Stimulated activated CD8-positive, alpha-beta memory T cell treated with anti-CD3 and anti-CD28 coated beads, Interleukin-7, amount 100 ng/mL, for 48 hours (primary cell): ENCODE measurements around the gene ADARB2.
"Not testable (repeated sequence)": the region's sequence is repeated elsewhere in the genome, so short reads cannot be mapped to it uniquely, and the experiment has no call there.

Source experiments
- DNase-seq, 2 donors: peaks; one replicate each; pipeline ENCODE4 v3.0.0-alpha.2; 2020; ENCODE audit warnings: low read depth in 1 of 2; ENCODE audit errors: extremely low read depth in 1 of 2

ADARB2 gene

DNA sequence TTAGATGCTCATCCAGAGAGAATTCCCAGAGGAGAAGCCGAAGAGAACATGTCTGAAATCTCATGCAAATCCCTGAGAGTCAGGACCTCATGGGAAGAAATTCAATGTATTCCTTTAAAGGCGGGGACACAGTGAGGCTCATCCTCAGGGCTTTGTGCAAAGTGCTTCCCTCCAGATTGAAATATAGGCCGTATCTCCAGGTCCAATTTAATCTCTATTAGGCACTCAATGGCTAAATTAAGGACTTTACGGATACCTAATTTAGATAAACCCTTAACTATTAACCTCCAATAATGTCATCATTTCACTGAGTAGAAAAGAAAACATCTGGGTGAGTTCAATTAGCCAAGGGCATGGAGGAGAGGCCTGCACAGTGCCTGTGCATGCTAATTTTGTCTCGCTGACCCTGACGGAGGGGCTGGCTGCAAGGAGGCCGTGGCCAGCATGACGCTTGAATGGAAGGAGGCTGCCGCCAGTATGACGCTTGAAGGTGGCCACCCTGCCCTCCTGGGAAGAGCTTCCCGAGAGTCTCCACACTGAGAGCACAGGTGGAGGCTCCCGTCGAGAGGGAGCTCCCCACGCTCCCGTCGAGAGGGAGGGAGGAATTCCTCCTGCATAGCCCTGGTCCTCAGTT, 287.6 kb downstream of the ADARB2 start:
- DNase-seq: no peak

DNA sequence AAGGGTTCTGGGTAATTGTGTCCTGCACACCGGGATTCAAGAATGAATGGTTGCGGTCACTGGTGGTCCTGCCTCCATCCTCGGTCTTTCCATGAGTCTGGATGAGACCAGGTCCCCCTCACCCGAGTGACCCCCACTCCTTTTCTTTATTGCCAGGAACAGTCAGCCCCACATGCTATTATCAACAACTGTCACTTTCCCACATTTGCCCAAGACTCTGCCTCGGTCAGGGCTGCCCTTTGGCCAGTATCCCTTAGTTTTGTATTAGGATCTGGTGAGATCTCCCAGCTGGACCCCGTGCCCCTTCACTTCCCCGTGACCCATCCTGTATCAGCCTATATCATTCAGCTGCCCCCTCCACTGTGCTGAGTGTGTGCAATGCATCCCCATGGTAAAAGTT, 288.3 kb downstream of the ADARB2 start:
- no peak for DNase-seq

DNA sequence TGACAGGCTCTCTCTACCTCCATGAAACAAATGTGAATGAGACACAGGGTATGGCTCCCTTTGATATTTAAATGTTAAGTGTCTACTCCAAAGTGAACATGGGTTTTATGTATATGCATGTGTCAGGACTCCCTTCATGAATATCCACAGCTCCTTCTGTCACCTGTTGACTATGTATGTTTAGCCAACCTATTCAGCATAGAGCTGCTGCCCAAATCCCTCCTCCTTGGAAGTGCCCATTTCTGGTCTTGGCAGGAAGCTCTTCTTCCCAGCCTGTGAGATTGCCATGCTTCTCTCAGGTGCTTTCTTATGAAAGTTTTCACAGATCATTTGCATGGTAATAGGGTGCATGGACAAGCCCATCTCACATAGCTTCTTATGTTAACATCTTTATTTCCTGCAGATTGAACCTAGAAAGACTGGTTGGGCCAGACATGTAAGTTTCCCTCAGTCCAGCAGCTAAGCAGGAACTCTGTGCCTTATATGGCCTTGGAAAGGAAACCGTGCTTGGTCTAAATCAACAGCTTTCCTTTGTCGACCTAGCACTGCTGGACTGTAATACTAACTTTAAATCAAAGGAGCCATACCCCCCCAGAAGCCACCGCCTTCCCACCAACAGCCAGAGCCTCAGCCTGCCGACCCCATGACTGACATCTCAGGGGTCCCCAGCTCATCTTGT, 288.9 kb downstream of the ADARB2 start:
- DNase-seq: no peak

DNA sequence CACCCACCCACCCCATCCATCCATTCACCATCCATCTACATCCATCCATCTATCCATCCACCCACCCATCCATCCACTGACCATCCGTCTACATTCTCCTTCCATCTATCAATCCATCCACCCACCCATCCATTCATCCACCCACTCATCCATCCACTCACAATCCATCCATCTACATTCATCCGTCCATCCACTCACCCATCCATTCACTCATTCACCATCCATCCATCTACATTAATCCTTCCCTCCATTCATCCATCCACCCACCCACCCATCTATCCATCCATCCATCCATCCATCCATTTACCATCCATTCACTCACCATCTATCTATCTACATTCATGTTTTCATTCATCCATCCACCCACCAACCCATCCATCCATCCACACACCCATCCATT, 292.5 kb downstream of the ADARB2 start:
- DNase-seq: no peak

DNA sequence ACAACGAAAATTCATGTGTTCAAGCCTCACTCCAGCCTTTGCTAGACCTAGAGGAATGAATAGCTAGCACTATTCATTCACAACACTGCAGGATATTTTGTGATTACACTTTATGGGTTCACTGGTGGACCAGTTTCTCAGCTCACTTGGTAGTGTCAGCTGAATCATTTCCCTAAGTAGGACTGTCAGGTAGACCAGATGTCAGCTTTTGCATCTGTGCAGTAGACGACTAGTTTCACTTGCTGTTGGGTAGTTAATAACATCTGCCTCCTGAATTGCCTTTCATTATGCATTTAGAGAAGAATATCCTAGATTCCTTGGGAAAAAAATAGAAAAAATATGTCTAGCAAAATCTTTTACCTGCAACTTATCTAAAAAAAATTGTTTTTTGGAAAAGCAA, 296.4 kb downstream of the ADARB2 start:
- DNase-seq: no peak

DNA sequence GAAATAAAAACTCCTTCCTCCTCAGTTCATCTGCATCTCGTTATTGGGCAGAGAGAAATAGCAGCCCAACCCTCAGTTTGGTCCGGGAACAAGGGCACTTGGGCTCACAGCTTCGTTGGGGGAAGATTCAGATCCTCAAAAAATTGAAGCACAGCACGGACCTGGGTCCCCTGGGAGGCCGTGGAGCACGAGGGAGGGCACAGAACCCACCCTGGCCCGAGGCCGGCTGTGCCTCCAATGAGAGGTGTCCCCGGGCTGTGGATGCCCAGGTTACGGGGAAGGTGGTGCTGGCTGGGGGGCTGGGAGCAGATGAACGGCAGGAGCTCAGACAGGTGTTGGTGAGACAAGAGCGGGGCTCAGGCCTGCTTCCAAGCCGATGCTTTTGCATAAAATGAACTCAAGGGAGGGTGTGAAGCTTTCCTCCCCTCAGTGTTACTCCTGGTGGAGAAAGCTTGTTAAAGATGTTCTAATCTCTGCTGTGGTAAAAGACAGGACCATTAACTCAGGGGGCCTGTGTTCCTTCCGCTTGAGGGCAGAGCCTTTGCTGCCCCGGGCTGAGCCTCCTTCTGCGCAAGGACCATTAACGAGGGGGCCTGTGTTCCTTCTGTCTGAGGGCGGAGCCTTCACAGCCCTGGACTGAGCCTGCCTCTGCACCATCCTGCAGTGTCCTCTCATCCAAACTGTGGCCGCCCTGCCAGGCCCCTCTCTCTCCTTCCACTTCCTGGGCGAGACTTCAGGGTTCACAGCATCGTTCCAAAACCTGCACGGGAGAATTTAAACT, 302.2 kb downstream of the ADARB2 start:
- no peak for DNase-seq

DNA sequence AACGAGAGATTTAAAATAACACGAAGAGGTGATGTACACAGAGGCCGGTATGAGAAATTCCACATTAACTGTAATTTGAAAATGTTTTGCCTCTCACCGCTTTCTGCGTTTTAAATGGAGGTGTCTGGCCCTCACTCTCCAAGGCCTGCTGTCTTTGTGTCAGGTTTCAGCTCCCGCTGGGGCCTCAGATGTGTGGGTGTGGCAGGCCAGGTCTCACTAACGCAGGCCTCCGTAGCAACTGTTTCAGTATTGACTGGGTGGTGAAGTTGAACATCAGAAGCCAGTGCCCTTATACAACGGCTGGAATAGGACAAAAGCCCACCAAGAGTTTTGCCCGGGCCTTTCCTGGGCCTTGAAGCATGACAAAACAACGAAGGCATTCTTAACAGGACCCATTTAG, 303.1 kb downstream of the ADARB2 start:
- no peak for DNase-seq

DNA sequence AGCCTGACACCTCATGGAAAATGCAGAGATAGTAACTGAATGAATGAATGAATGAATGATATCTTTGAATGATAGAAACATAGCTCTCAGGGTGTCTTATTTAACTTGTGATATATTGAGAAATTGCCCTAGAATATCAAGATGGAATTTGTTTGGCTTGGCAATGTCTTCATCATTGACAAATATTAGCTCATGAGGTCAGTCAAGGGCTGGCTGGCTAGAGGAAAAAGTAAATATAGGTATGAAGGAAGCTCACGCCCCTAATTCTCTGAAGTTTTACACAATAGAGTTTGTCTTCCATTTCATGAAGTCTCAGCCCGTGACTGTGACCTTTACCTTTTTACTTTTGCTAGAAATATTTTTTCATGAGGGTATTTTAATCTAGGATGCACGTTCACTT, 305.2 kb downstream of the ADARB2 start:
- DNase-seq: no peak

DNA sequence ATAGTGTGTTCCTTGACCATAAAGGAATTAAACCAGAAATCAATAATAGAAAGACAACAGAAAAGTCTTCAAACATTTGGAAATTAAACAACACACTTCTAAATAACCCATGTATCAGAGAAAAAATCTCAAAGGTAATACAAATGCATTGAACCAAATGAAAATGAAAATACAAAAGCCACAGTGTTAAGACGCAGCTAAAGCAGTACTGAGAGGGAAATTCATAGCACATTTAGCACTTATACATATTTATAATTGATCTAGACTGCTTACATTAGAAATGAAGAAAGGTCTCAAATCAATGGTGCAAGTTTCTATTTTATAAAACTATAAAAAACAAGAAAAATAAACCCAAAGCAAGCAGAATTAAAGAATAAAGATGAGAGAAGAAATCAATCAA, 306.1 kb downstream of the ADARB2 start:
- DNase-seq: no peak

DNA sequence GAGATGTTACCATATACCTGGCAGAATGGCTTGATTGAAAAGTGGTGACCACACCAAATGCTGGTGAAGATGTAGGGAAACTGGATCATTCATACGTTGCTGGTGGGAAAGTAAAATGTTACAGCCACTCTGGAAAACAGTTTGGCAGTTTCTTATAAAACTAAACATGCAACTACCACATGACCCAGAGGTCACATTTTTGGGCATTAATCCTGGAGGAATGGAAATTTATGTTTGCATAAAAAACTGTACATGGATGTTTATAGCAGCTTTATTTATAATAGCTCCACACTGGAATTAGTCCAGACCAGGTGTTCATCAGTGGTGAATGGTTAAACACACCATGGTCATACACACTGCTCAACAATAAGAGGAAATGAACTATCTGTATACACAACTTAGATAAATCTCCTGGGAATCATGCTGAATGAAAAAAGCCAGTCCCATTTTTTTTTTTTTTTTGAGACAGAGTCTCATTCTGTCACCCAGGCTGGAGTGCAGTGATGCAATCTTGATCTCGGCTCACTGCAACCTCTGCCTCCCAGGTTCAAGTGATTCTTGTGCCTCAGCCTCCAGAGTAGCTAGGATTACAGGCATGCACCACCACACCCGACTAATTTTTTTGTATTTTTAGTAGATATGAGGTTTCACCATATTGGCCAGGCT, 309.7 kb downstream of the ADARB2 start:
- not testable (repeated sequence) for DNase-seq

DNA sequence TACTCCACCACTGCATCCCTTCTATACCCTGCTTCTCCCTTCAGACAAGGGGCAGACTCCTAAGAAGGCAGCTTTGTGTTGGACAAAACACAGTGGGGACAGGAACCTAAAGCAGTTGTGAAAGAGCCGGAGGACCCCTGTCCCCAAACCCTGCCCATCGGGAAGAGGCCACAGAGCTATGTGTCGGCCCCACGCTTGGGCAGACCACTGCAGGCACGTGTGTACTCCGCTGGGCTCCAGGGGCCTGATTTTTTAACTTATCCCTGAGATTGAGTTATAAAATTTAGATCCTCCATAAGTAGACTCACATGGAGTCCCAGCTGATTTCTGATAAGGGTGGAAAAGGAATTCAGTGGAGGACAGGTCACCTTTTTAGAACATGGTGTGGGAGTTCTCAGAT, 310.5 kb downstream of the ADARB2 start:
- DNase-seq: no peak

DNA sequence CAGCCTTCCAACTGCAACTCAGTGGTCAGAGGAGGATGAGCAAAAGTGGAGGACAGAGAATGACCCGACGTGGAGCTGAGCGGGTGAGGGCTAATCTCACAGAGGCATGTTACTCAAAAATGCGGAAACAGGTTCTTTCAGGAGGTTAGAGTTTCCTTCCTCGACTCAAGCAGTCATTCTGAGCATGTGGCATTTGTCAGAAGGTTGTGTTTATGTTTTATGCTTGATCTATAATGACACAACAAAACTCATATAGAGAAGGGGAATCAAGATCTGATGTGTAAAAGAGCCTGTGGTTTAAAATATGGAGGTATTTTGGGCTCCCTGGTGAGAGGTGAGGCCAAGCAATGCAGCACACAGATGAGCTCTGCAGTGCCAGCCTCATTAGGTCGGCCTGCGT, 311.4 kb downstream of the ADARB2 start:
- no peak for DNase-seq

DNA sequence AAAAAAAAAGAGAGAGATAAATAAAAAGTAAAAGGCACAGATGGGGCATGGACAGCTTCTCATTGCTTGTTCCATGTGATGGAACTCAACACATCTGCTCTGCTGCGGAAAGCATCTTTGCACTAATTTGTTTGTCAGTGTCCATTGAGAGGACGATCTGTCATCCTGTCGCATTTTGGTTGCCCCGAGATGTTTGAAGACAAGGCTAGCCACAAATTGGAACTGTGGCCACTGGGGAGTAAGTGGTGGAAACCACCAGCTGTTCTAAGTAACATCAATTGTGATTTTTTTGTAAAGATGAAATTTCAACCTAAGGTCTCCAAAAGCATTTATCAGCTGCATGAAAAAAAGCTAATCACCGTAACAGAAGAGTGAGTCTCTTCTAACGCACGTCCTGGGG, 312.7 kb downstream of the ADARB2 start:
- DNase-seq: no peak

DNA sequence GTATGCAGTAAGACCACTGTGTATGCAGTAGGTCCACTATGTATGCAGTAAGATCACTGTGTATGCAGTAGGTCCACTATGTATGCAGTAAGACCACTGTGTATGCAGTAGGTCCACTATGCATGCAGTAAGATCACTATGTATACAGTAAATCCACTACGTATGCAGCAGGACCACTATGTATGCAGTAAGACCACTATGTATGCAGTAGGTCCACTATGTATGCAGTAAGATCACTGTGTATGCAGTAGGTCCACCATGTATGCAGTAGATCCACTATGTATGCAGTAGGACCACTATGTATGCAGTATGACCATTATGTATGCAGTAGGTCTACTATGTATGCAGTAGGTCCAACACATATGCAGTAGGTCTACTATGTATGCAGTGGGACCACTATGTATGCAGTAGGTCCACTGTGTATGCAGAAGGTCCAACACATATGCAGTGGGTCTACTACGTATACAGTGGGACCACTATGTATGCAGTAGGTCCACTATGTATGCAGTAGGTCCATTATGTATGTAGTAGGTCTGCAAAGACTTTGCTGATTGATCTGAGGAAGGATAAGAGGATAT, 313.6 kb downstream of the ADARB2 start:
- DNase-seq: no peak

DNA sequence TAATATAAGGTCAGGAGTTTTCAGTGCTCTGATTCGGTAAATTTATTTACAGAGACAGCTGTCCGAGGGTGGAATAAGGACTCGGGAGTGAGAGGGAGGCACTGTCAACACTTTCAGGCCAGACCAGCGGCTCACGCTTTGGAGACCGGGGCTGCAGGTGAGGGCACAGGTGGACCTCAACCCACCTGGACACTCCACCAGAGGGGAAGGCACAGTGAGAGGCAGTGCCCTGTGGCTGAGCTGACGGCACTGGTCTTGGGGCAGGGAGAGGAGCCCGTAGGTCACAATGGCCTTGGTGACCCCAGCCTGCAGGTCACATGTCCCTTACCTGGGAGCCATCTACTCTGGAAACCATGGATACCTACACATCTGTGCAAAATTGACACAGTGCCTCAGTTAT, 315.1 kb downstream of the ADARB2 start:
- DNase-seq: no peak

DNA sequence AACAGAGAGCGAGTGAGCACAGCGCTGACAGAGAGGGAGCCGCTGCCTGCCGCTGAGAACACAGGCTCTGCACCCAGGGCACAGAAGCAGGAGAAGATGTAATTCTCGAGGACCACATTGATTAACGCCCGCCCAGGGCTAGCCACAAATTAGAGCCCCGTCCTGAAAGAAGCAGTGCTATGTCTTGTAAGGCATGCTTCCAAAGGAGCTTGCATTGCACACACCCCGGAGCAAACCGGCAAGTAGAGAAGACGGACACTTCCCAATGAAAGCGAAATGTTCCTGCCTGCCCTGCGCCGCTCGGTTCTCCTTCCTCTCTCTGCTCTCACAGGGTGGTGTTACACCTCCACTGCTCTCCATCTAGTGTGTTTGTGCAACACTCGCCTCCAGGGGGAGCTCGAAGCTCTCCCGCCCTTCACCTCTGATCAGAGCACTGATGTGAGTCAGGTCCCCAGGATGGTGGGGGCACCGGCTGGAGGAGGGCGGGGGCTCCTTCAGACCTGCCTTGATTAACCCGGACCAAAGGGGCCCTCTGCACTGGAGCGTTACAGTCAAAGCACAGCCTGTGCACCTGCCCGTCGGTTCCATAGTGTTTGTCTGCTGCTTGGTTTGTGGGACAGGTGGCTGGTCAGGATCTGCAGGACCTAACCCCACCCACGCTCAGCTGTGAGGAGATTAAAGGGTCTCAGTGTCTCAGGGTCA, 316.5 kb downstream of the ADARB2 start:
- peak; percentile 33 to 45 for DNase-seq

DNA sequence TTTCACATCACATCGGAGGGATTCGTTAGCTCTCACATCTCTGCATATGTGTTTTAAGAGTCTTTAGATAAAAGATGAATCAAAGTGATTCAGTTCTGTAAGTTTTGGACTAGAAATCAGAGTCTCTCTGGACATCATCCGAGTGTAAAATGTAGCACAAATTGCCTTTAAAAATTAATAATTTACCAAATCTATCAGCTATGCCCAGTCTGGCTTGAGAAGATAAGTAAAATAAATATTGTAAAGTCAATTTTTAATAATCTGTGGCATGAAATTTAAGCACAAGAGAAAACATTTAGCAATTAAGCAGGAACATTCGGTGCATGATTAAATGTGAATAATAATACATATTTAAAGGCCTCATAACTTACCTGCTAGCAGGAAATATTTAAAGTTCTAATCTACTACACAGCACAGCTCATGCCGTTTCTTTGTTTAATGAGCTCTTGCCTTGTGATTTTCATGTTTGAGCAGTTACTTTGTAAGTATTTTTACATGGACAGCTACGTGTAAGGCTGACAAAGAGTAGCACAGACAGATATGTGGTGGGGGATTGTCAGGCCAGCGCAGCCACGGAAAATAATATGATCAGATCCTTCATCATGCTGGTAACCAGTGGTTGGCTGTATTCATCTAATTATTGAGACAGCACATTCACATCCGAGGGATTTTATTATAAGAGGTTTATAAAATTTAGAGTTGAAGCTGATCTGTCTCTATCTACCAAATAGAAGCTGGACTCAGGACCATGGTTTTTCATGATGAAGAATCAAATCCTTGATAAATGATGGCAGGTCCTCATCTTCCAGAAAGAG, 317.3 kb downstream of the ADARB2 start:
- DNase-seq: no peak

DNA sequence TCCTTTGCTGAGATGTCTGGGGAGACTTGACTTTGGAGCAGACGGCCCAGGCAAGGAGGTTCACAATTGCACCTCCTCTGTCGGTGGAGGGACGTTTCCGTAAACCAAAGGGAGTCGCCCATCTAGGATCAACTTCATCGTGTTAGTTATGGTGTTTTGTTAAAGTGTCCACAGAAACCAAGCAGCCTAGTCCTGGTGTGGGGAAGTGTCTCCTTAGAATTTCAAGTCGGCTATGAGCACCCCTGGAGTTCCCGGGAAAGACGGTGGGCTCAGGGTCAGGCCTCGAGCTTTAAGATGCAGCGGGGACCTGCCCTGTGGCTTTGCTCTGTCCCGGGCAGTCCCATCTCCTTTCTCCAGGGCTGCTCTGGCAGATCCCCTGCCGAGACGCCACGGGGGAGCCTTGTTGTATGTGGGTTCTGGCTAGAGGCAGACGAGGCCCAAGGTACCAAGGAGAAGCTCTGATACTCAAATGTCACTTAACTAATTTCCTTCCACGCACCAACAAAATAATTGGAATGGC, 319.2 kb downstream of the ADARB2 start:
- DNase-seq: no peak

DNA sequence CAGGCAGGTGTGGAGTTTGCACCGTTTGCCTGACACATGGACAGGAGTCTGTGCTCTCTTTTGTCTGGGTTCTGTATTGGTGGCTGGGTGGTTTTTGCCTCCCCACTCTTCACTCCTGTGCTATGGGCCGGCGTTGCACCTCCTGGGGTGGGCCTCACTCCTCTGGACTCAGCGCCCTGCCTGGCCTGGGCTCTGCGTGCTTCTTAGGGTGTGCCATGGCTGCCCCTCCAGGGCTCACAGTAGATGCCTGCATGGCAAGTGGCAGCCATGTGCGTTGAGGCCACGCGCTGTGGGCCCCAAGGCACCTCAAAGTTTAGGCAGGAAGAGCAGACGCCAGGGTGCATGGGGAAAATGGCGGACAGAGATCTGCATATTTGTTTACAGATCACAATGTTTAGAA, 319.8 kb downstream of the ADARB2 start:
- no peak for DNase-seq
